ENCODE measurements around the gene MAML2. TPM values are rescaled to one million over a fixed set of nuclear protein-coding genes. Genes with fewer than 3 reads are reported as not detected.

MAML2 gene
- total RNA-seq, 1 experiment from 2014 or later: 28.3 TPM

- H3K27me3 ChIP-seq (ENCODE audit: insufficient read depth, low read depth): no peaks in the 10 kb centered on the region
- H3K4me2 ChIP-seq: 0 out of 2 replicates have a peak overlapping the region, but pooled peaks have one; percentile 13
- peaks cover 24% of the 10 kb centered on the region for H3K4me1 ChIP-seq (replicated peaks; ENCODE audit: insufficient read depth)
- TF ChIP-seq EZH2 (IDR thresholded peaks at IDR 0.05; ENCODE audit: low read depth) (no peak), CTCF (conservative IDR thresholded peaks at IDR 0.05) (no peak)
- CTCF ChIA-PET: no interaction called here
- H3F3A ChIP-seq (ENCODE audit: insufficient read depth, low read depth): peaks cover 25% of the 10 kb centered on the region
- intact Hi-C loops (cut with micrococcal nuclease; ENCODE audit: unreplicated experiment): no loop called here
- no peaks in the 10 kb centered on the region for H3K9me3 ChIP-seq (ENCODE audit: insufficient read depth, low read depth)
- H2AFZ ChIP-seq: no peak overlapping the region
- peak overlapping the region; percentile 53 for H3K27ac ChIP-seq
- peak in 1 of 2 experiments; percentile 27 for DNase-seq
- no peaks in the 10 kb centered on the region for H4K20me1 ChIP-seq (ENCODE audit: insufficient read depth)
- no TSS peak for BruUV-seq (replicated peaks)
- H3K79me2 ChIP-seq (ENCODE audit: low read depth): peaks cover 40% of the 10 kb centered on the region
- POLR2A ChIA-PET (ENCODE audit: unreplicated experiment): no interaction called here
- no peaks in the 10 kb centered on the region for H3K36me3 ChIP-seq (ENCODE audit: low read depth)
- H3K9me2 ChIP-seq (ENCODE audit: insufficient read depth): no peaks in the 10 kb centered on the region
- H3K4me3 ChIP-seq: no peak overlapping the region
Measured at GRCh38 chr11:96144553-96144952, 198.4 kb downstream of the MAML2 start.

- Histone ChIP-seq H2AFZ (no peak overlapping the region), H3K27me3 (ENCODE audit: insufficient read depth, low read depth) (no peaks in the 10 kb centered on the region), H3K79me2 (ENCODE audit: low read depth) (peaks cover 47% of the 10 kb centered on the region), H3K4me3 (no peak overlapping the region), H3K9me2 (ENCODE audit: insufficient read depth) (no peaks in the 10 kb centered on the region), H3K4me1 (replicated peaks; ENCODE audit: insufficient read depth) (peaks cover 24% of the 10 kb centered on the region), H3K9me3 (ENCODE audit: insufficient read depth, low read depth) (no peaks in the 10 kb centered on the region), H3K27ac (no peak overlapping the region), H4K20me1 (ENCODE audit: insufficient read depth) (no peaks in the 10 kb centered on the region), H3K4me2 (no peak overlapping the region), H3F3A (ENCODE audit: insufficient read depth, low read depth) (peaks cover 28% of the 10 kb centered on the region), H3K36me3 (ENCODE audit: low read depth) (no peaks in the 10 kb centered on the region)
- DNase-seq: peak in 1 of 2 experiments; percentile 21
- no peak for TF ChIP-seq CTCF (conservative IDR thresholded peaks at IDR 0.05)
- TF ChIP-seq EZH2 (IDR thresholded peaks at IDR 0.05; ENCODE audit: low read depth): no peak
- CTCF ChIA-PET: no interaction called here
- intact Hi-C loops (cut with micrococcal nuclease; ENCODE audit: unreplicated experiment): no loop called here
- POLR2A ChIA-PET (ENCODE audit: unreplicated experiment): no interaction called here
- no TSS peak for BruUV-seq (replicated peaks)
Measured at GRCh38 chr11:96143041-96143521, 199.9 kb downstream of the MAML2 start.

GRCh38 chr11:96141626-96142025 is 201.4 kb downstream of the MAML2 start:
- Histone ChIP-seq H3K36me3 (ENCODE audit: low read depth) (0 out of 2 replicates have a peak, but pooled peaks cover 7% of the 10 kb centered on the region), H3K27ac (no peak overlapping the region), H2AFZ (no peak overlapping the region), H3K4me2 (no peak overlapping the region), H3K4me3 (no peak overlapping the region), H3K4me1 (replicated peaks; ENCODE audit: insufficient read depth) (peaks cover 30% of the 10 kb centered on the region), H4K20me1 (ENCODE audit: insufficient read depth) (no peaks in the 10 kb centered on the region), H3K9me2 (ENCODE audit: insufficient read depth) (peaks cover 4% of the 10 kb centered on the region; the same call in 1 of the 2 replicates), H3F3A (ENCODE audit: insufficient read depth, low read depth) (peaks cover 34% of the 10 kb centered on the region), H3K79me2 (ENCODE audit: low read depth) (peaks cover 55% of the 10 kb centered on the region), H3K9me3 (ENCODE audit: insufficient read depth, low read depth) (no peaks in the 10 kb centered on the region), H3K27me3 (ENCODE audit: insufficient read depth, low read depth) (no peaks in the 10 kb centered on the region)
- POLR2A ChIA-PET (ENCODE audit: unreplicated experiment): no interaction called here
- intact Hi-C loops (cut with micrococcal nuclease; ENCODE audit: unreplicated experiment): no loop called here
- TF ChIP-seq EZH2 (IDR thresholded peaks at IDR 0.05; ENCODE audit: low read depth) (no peak), CTCF (conservative IDR thresholded peaks at IDR 0.05) (no peak)
- DNase-seq: peak in 1 of 2 experiments; percentile 12
- no TSS peak for BruUV-seq (replicated peaks)
- CTCF ChIA-PET: no interaction called here

Data from PC-9 (cell line).